Coronary artery (tissue), 2 donors: ENCODE data around the gene CTNNBIP1.

ENCODE experiments used
- DNase-seq: peaks from one replicate; pipeline ENCODE4 v3.0.0-alpha.2; 2017; ENCODE audit warnings: low spot score
- H3K27ac ChIP-seq, 2 donors: fragments of 200-600 bp; sonication (generic); one replicate each; pipeline ENCODE4 v1.5.1; 2016 to 2019
- H3K4me3 ChIP-seq: fragments of 200-600 bp; sonication (generic); 2 replicates; pipeline ENCODE4 v1.5.1; 2016; ENCODE audit warnings: mild to moderate bottlenecking, moderate library complexity
- CTCF ChIP-seq: fragments of 200-600 bp; sonication (generic); IDR thresholded peaks from one replicate; pipeline ENCODE4 v1.5.1; 2019; ENCODE audit warnings: antibody characterized with exemption

Gene CTNNBIP1

GRCh38 chr1:9867408-9868243 lies 42.4 kb downstream of the CTNNBIP1 start:
- Histone ChIP-seq H3K4me3 (no peak overlapping the region), H3K27ac (no peak overlapping the region)
- peak; percentile 96 for TF ChIP-seq CTCF
- DNase-seq, result peak; percentile 80

- no peak overlapping the region for H3K4me3 ChIP-seq
- TF ChIP-seq CTCF, result no peak
- DNase-seq, result no peak
- no peak overlapping the region for H3K27ac ChIP-seq
Measured at GRCh38 chr1:9866836-9867235, 43.2 kb downstream of the CTNNBIP1 start.

GRCh38 chr1:9865724-9866123 lies 44.3 kb downstream of the CTNNBIP1 start:
- no peak for DNase-seq
- TF ChIP-seq CTCF, result no peak

GRCh38 chr1:9863371-9863770 lies 46.7 kb downstream of the CTNNBIP1 start:
- no peak overlapping the region for H3K27ac ChIP-seq
- TF ChIP-seq CTCF, result no peak
- no peak for DNase-seq
- no peak overlapping the region for H3K4me3 ChIP-seq

More at GRCh38 chr1:9865724-9866123, 44.3 kb downstream of the CTNNBIP1 start:
- Histone ChIP-seq H3K27ac (no peak overlapping the region), H3K4me3 (no peak overlapping the region)

GRCh38 chr1:9861360-9861759 lies 48.7 kb downstream of the CTNNBIP1 start:
- no peak for DNase-seq
- no peak overlapping the region for H3K4me3 ChIP-seq
- no peak for TF ChIP-seq CTCF
- H3K27ac ChIP-seq, result no peak overlapping the region

GRCh38 chr1:9860887-9861286 lies 49.2 kb downstream of the CTNNBIP1 start:
- DNase-seq, result no peak
- H3K27ac ChIP-seq, result no peak overlapping the region
- TF ChIP-seq CTCF, result no peak
- no peak overlapping the region for H3K4me3 ChIP-seq
